Left kidney (tissue), 2 donors: ENCODE measurements around the gene CLIP2. TPM values are rescaled to one million over a fixed set of nuclear protein-coding genes. Genes with fewer than 3 reads are reported as not detected.
A peak's percentile ranks its signal among the peaks of the same experiment; 100 is the strongest.
"Not testable (repeated sequence)": the region's sequence is repeated elsewhere in the genome, so short reads cannot be mapped to it uniquely, and the experiment has no call there.

ENCODE experiments used
- DNase-seq: peaks from one replicate; pipeline ENCODE4 v3.0.0-alpha.2; 2013
- polyA plus RNA-seq: library from polyadenylated mRNA; unstranded; fragments of 120-200 nt; gene quantifications from one replicate; pipeline ENCODE4 v1.2.1, GENCODE V29; 2013; ENCODE audit not compliant: insufficient read length

Gene CLIP2
- polyA plus RNA-seq, 1 donor = 22.3 TPM

DNA sequence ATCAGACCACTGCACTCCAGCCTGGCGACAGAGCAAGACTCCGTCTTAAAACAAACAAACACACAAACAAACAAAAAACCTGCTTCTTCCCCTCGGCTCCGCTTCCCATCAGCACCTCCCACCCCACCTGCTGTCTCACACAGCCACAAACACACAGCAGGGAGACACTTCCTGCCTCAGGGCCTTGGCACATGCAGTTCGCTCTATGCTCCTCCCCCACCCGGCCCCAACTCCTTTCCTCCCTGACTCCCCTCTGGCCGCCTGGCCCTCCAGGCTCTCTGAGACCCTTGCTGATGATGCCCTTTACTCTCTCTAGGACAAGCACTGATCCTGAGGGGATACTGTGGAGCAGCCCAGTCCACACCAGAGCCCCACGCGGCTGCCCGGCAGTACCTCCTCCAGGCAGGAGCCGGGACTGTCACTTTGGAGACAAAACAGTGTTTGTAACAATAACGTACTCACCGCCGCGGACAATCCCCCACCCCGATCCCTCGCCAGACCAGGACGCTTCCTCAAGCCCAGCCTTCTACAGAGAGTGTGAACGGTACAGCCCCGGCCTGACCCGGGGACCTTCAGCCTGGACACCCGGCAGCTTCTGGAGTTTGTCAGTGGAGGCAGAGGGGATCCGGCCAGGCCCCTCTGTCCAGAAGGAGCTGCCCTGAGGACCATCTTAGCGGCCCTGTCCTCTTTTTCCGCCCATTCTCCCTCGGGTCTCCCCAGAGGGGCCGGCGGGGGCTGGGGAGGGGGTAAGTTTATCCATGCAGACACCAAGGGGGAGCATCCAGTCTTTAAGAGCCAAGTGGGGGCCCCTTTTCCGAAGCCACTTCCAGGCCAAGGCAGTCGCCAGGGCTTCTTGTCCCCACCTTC, 114.5 kb downstream of the CLIP2 start:
- no peak for DNase-seq

GRCh38 chr7:74404388-74404700, 115.1 kb downstream of the CLIP2 start:
- no peak for DNase-seq

- DNase-seq = no peak
Measured at GRCh38 chr7:74404741-74405140, 115.5 kb downstream of the CLIP2 start.

DNA sequence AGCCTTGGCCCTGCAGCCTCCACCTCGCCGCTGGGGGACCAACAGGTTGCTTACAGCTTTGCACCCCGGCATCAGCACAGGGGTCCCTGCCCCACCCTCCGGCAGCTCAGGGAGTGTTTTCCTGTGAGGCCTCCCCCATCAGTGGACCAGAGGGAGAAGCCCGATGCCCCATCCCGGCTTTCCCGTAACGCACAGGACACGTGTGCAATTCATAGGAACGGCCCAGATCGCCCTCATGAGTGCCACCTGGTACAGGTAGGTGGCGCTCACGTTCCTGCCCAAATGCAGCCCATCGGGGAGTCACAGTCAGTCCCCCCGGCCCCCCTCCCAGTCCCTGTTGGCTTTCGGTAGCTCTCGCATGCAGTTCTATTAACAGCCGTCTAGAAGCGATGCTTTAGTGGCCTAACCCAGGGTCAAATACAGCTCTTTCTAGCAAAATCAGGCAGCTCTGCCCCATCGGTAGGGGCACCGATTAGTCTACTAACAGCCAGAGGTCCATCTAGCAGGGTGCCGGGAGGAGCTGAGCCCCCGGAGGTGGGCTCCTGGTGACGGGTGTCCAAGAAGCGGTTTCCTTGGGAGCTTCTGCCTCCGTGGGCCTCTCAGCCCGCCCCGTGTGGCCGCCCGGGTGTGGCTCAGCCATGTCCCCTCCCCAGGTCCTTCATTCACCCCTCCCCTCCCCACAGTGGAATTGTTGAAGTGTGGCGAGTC, 116.1 kb downstream of the CLIP2 start:
- DNase-seq = no peak

GRCh38 chr7:74405899-74406512, 116.8 kb downstream of the CLIP2 start:
- no peak for DNase-seq

DNA sequence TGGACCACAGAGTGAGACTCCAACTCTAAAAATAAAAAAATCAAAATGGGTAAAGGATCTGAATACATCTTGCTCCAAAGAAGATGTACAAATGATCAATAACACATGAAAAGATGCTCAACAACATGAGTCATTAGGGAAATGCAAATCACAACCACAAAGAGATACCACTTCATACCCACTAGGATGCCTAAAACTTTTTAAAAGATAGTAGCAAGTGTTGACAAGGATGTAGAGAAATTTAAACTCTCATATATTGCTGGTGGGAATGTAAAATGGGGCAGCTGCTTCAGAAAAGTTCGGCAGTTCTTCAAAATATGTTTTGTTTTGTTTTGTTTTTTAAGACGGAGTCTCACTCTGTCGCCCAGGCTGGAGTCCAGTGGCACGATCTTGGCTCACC, 118.8 kb downstream of the CLIP2 start:
- DNase-seq = no peak

DNA sequence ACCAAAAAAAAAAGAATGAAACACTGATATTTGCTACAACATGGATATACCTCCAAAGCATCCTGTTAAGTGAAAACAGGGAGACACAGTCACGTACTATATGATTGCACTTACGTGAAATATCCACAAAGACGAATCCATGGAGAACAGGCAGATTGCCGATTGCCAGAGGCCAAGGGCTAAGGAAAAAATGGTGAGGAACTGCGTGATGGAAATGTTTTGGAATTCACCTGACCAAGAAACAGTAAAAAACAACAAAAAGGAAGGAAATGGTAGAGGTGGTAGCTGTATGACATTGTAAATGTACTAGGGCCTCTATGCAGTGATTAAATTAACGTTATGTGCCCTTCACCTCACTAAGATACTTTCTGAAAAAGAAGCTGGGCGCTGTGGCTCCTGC, 120.4 kb downstream of the CLIP2 start:
- DNase-seq = no peak

DNA sequence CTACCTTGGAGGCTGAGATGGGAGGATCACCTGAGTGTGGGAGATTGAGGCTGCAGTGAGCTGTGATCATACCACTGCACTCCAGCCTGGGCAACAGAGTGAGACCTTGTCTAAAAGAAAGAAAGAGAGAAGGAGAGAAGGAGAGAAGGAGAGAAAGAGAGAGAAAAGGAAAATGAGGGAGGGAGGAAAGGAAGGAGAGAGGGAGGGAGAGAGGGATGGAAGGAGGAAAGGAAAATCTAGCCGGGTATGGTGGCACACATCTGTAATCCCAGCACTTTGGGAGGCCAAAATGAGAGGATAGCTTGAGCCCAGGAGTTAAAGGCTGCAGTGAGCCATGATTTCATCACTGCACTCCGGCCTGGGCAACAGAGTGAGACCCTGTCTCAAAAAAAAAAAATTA, 121.6 kb downstream of the CLIP2 start:
- no peak for DNase-seq

DNA sequence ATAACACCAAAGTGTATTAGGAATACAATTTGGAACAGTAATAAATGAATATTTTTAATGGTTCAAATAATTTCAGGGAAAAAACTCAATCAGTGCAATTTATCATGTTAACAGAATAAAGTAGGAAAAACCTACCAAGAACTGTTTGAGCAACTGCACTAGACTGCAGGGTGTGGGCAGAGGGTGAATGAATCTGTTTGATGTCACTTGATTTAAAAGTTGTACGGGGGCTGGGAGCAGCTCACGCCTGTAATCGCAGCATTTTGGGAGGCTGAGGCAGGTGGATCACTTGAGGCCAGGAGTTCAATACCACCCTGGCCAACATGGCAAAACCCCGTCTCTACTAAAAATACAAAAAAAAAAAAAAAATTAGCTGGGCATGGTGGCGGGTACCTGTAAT, 122.4 kb downstream of the CLIP2 start:
- not testable (repeated sequence) for DNase-seq

GRCh38 chr7:74412056-74412455, 122.8 kb downstream of the CLIP2 start:
- no peak for DNase-seq

- no peak for DNase-seq
Measured at GRCh38 chr7:74412603-74413002, 123.4 kb downstream of the CLIP2 start.

DNA sequence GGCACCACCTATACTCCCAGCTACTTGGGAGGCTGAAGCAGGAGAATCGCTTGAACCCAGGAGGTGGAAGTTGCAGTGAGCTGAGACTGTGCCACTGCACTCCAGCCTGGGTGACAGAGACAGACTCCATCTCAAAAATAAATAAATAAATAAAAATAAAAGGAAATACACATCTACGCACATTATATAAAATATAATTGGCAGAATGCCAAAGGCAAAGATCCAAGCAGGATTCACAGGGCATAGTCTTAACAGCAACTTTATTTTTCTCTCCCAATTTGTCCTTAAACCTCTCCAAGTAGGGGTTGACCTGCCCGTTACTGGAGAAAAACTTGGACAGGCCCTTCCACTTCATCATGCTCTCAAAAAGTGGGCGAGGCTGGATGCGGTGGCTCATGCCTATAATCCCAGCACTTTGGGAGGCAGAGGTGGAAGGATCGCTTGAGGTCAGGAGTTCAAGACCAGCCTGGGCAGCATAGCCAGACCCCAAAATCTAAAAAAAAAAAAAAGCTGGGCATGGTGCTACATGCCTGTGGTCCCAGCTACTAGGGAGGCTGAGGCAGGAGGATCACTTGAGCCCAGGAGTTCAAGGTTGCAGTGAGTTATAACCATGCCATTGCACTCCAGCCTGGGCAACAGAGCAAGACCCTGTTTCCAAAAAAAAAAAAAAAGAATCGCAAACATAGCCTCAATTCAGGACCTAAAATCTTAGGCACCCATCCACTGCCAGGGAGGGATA, 125.6 kb downstream of the CLIP2 start:
- DNase-seq = not testable (repeated sequence)

GRCh38 chr7:74417419-74417971, 128.3 kb downstream of the CLIP2 start:
- no peak for DNase-seq

DNA sequence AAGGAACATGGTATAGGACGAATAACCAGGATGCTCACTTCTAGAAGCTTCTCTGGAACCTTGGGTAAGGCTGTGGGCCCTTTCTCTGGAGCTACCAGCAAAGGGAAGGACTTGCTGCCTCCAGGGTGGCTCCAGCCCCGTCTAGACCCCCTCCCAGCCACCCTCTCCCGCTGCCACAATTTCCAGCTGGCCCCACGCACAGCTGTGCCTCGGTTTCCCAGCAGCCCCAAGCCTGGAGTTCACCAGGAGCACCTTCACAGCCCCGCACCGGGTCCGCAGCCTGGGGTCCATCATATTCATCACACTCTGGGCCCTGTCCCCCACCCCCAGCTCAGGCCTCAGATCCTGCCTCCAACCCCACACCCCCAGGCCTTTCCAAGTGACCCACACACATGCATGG, 128.9 kb downstream of the CLIP2 start:
- no peak for DNase-seq

DNA sequence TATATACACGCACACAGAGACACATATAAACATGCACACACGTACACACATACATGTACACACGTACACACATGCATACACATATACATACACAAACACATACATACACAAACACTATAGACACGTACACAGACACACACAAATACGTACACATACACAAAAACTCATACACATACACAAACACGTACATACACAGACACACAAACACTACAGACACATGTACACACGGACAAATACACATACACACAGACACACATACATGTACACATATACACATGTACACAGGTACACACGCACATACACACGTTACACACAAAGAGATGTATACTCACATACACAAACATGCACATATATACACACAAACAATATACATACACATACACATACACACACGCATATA, 129.3 kb downstream of the CLIP2 start:
- DNase-seq = no peak

DNA sequence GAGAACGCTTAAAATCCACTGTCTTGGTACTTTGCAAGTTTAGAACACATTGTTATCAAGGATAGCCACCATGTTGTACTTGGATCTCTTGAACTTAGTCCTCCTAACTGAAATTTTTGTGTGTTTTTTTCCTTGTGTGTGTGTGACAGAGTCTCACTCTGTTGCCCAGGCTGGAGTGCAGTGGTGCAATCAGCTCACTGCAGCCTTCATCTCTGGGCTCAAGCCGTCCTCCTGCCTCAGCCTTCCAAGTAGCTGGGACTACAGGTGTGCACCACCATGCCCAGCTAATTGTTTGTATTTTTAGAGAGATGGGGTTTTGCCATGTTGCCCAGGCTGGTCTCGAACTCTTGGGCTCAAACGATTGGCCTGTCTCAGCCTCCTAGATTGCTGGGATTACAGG, 130.0 kb downstream of the CLIP2 start:
- DNase-seq = not testable (repeated sequence)

DNA sequence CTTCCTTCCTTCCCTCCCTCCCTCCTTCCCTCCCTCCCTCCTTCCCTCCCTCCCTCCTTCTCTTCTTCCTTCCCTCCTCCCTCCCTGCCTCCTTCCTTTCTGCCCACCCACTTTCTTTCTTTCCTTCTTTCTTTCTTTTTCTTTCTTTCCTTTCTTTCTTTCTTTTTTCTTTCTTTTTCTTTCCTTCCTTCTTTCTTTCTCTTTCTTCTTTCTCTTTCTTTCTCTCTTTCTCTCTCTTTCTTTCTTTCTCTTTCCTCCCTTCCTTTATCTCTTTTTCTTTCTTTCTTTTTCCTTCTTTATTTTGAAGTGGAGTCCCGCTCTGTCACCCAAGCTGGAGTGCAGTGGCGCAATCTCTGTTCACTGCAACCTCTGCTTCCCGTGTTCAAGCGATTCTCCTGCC, 130.8 kb downstream of the CLIP2 start:
- DNase-seq = no peak

DNA sequence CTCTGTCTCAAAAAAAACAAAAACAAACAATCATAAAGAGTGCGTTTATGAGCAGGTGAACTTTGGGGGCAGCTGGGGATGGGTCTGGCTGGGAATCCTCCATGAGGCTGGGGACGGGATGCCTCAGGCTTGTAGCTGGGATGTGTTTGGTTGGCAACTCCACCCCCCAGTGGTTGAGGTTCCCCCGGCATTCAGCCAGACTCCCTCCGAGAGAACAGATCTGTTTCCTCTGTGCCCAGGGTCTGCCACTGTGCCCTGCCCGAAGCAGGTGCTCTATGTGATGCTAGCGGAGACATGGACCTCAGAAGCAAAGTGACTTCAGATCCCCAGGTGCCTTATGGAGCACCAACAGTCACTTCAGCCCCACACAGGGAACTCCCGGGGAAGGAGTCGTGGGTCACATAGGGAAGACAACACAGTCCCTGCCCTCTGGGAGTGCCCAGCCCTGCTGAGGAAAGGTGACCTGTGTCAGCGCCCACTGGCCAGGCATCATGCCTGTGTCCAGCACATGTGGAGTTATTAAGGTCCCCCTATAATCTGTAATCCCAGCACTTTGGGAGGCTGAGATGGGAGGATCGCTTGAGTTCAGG, 135.2 kb downstream of the CLIP2 start:
- DNase-seq = no peak

DNA sequence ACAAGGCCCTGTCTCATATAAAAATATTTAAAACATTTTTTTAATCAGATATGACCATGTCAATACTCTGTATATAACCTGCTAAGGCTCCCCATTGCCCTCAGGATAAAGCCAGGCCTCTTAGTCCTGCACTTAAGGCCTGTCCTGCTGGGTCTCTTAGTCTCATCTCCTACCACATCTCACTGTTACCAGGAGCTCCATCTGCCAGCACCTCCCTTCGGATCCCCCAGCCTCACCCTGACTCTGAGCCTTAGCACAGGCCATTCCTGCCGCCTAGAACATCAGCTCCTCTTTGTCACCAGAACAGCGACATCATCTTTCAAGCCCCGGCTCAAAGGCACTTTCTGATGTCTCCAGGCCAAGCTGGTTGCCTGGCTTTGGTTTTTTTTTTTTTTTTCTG, 138.8 kb downstream of the CLIP2 start:
- DNase-seq = no peak

- peak; percentile 71 for DNase-seq
Measured at GRCh38 chr7:74429153-74429747, 140.0 kb downstream of the CLIP2 start.

DNA sequence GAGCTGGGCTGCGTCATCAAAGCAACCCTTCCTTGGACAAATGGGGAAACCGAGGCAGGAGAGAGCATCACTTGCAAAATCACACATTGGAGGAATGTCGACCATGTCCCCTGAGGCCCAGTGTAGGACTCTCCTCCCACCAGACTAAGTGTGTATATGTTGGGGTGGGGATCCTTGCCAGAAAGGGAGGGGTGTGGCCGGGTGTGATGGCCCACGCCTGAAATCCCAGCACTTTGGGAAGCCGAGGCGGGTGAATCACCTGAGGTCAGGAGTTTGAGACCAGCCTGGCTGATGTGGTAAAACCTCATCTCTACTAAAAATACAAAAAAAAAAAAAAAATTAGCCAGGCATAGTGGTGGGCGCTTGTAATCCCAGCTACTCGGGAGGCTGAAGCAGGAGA, 141.2 kb downstream of the CLIP2 start:
- DNase-seq = not testable (repeated sequence)
